ENCODE data around the gene ZNF714. TPM values are rescaled to one million over a fixed set of nuclear protein-coding genes. Genes with fewer than 3 reads are reported as not detected.

ZNF714 gene
- total and polyA plus RNA-seq, 9 of the 15 experiments (the other 6 are each of a cell fraction or from before 2014, with no cell fraction given), result 16.2 to 40.8 (median 28.9) TPM

- TF ChIP-seq NEUROD1 (IDR thresholded peaks at IDR 0.05; ENCODE audit: borderline replicate concordance, low read depth, low read length, partially characterized antibody) (peak; percentile 60), JUN (IDR thresholded peaks at IDR 0.05; ENCODE audit: borderline replicate concordance, low read depth, low read length) (no peak), JUN (CRISPR knock-in tag; IDR thresholded peaks at IDR 0.05; ENCODE audit: borderline replicate concordance) (no peak), ZBTB17 (CRISPR knock-in tag; IDR thresholded peaks at IDR 0.05) (peak; percentile 57; the same call in 1 of the 2 replicates), ZNF592 (IDR thresholded peaks at IDR 0.05) (no peak), ZNF77 (CRISPR knock-in tag; IDR thresholded peaks at IDR 0.05) (no peak), SUPT5H (IDR thresholded peaks at IDR 0.05) (peak; percentile 85), SIN3B (IDR thresholded peaks at IDR 0.05; ENCODE audit: low read depth) (peak; percentile 42; the same call in 1 of the 2 replicates), CREM (IDR thresholded peaks at IDR 0.05; ENCODE audit: low read depth) (peak; percentile 68), HMGN3 (IDR thresholded peaks at IDR 0.05; ENCODE audit: borderline replicate concordance, extremely low read depth, insufficient read length, low read depth, low read length) (no peak), EZH2 (IDR thresholded peaks at IDR 0.05; ENCODE audit: borderline replicate concordance, low read depth, low read length) (no peak), CCAR2 (IDR thresholded peaks at IDR 0.05; ENCODE audit: low read depth, low read length) (no peak), NFIX (CRISPR knock-in tag; IDR thresholded peaks at IDR 0.05; ENCODE audit: low read depth) (no peak), ZNF707 (CRISPR knock-in tag; conservative IDR thresholded peaks at IDR 0.05) (no peak), CREBBP (IDR thresholded peaks at IDR 0.05; ENCODE audit: low read depth, low read length) (no peak), MCM3 (IDR thresholded peaks at IDR 0.05) (no peak), L3MBTL2 (IDR thresholded peaks at IDR 0.05) (no peak), TCF15 (CRISPR knock-in tag; IDR thresholded peaks at IDR 0.05) (no peak), CBFA2T2 (conservative IDR thresholded peaks at IDR 0.05) (no peak), ZNF668 (CRISPR knock-in tag; IDR thresholded peaks at IDR 0.05) (no peak), MCM7 (IDR thresholded peaks at IDR 0.05) (no peak), GABPB1 (CRISPR knock-in tag; IDR thresholded peaks at IDR 0.05) (peak; percentile 81), ILK (tag; IDR thresholded peaks at IDR 0.05; ENCODE audit: borderline replicate concordance, low read depth) (no peak), TFAM (CRISPR knock-in tag; conservative IDR thresholded peaks at IDR 0.05) (no peak), GATA2 (CRISPR knock-in tag; IDR thresholded peaks at IDR 0.05) (no peak)
- TF ChIP-seq, protein P1, sequence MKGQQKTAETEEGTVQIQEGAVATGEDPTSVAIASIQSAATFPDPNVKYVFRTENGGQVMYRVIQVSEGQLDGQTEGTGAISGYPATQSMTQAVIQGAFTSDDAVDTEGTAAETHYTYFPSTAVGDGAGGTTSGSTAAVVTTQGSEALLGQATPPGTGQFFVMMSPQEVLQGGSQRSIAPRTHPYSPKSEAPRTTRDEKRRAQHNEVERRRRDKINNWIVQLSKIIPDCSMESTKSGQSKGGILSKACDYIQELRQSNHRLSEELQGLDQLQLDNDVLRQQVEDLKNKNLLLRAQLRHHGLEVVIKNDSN (CRISPR knock-in tag; IDR thresholded peaks at IDR 0.05), result no peak
Observed at GRCh38 chr19:21141787-21142464, 59.9 kb downstream of the ZNF714 start, which contains the start of gene ZNF431 (continued).

Data from K562 (cell line).